HG03439 (cell line): ENCODE data around the gene HECW1.
"Not testable (repeated sequence)": the region's sequence is repeated elsewhere in the genome, so short reads cannot be mapped to it uniquely, and the experiment has no call there.

Experiments used
- ATAC-seq: cut with Tn5 transposase; IDR thresholded peaks from one replicate; pipeline ENCODE4 v1.9.1; 2021; ENCODE audit warnings: mild to moderate bottlenecking, moderate library complexity; ENCODE audit not compliant: unreplicated experiment

HECW1 gene

DNA sequence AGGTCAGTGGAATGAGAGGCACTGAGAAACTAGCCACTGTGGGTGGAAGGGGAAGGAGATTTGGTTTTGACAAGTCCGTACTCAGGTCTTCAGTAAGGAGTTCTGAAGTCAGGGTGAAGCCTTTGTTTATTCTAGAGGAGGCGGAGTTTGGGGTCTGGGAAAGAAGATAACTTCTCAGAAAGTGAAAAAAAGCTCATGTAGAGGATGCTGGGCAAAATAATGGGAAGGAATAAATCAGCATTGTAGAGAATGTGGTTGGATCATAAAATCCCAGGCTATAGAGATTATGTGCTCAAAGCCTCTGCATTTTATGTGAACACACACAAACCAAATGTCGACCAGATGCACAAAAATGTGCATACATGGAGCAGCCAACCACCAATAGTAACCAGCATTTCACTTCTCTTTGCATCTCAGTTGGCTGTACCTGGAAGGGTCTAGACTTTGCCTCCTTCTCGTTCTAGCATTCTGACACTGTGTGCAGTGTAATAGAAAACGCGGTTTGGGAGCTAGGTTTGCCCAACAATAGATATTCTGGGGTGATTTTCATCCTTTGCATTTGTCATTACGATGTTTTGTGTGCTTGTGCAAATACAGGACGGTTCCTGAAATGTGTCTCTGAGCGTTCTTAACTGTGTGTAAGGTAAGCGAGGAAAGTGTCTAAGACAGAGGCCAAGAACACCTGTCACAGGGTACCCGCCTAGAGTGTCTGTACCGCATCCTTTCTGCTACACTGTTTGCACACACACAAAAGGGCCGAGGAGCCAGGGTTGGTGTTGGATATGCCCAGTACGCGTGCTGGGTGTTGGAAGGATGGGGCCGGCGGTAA lies 603 bp upstream of the HECW1 start:
- no peak for ATAC-seq

DNA sequence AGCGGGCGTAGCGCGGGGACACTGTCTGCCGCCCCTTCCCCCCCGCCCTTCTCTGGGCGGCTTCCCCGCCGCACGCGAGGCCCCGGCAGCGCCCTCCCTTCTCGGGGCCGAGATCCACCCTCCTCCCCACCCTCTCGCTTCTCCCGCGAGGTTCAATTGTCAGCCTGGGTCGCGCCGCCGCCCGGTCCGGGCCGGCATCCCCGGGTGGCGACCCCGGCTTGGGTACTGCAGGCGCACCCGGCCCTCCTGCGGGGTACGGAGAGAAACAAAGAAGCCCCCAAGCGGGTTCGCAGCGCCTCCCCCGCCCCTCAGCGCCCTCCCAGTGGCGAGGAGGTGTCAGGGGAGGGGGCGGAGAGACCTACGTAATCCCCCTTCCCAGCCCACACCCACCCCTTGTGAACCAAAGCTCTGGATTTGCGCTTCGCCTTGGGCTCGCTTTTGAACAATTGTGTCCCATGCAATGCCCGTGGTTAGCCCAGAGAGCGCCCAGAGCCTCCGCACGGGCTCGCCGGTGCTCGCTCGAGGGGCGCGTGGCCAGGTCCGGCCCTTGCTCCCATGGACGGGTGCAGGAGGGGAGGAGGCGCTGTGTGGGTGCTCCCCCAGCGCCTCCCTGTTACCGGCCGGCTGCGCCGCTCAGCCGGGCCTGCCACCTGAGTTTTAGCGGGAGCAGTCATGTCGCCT lies 634 bp downstream of the HECW1 start:
- no peak for ATAC-seq

DNA sequence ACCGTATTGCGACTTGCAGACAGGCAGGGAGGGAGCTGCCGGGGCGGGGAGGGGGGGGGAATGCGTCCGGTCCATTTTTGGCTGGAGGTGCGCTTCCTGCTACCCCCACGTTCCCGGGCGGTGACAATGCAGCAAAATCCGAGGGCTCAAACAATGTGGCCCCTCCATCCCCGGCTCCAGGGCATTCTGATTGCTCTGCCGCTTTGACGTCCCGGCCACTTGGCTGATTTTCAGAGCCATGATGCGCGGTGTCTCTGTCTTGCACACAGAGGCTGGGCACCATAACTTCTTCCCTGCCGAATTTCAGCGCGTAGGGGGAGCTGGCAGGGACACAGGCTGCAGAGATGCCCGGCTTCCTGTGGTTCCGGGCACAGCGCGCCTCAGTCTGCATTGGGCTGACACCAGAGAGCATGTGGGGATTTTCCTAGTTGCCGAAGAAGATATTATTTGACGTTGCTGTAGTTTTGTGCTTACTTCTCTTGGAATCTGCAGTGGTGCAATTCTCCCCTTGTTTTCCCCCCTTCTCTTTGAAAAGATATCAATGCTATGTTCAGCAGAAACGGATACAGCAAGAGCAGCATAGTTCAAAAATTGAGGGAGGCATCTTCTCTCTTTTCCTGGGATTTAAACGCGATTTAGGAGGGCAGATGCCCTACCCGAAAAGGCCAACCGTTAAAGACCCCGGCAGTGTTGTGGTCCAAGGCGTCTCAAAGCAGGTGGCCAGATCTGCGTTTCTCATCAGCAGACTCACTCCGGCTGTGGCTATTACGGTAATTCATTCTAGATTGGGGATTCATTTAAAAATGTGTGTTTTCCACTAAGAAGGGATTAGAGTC lies 1.4 kb downstream of the HECW1 start:
- ATAC-seq, result no peak

- no peak for ATAC-seq
These were observed 2.0 kb downstream of the HECW1 start for GRCh38 chr7:43114458-43114780.

DNA sequence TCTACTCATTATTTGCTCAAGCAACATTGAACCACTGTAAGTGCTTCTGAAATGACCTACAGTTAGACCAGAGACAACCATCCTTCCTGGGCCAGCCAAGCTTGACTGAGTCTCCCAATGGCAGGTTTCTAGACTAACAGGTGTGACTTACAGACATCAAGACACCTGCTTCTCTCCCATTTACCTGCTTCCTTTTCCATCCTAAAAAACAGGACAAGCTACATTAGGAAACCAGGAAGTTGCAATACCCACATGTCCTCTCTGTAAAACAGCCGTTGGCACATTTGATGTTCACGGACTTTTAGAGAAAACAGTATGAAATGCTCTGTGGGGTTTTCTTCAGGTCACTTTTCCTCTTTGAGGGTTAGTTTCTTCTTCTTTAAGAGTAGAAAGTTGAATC lies 4.0 kb downstream of the HECW1 start:
- no peak for ATAC-seq

GRCh38 chr7:43117095-43117494 lies 4.6 kb downstream of the HECW1 start:
- ATAC-seq, result no peak

DNA sequence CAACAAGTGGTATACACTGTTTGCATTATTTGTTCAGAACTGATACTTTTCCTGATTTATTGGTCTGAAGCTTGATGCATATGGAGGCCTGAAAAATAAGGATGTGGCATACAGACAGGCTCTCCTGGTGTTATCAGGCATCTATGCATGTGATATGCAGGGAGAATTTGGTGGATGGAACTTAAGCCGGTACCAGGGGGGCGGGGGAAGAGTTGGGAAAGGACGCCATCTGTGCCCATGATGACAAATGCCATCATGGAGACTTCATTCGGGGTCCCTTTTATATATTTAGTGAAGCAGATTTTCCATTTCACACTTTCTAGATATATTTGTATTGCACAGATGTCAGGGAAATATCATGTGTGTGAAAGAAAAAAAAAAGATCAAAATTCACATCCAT lies 5.4 kb downstream of the HECW1 start:
- no peak for ATAC-seq

- ATAC-seq, result no peak
These were observed 5.9 kb downstream of the HECW1 start for GRCh38 chr7:43118313-43118712.

- ATAC-seq, result no peak
These were observed 7.1 kb downstream of the HECW1 start for GRCh38 chr7:43119371-43120075.

GRCh38 chr7:43121973-43122372 lies 9.5 kb downstream of the HECW1 start:
- no peak for ATAC-seq

DNA sequence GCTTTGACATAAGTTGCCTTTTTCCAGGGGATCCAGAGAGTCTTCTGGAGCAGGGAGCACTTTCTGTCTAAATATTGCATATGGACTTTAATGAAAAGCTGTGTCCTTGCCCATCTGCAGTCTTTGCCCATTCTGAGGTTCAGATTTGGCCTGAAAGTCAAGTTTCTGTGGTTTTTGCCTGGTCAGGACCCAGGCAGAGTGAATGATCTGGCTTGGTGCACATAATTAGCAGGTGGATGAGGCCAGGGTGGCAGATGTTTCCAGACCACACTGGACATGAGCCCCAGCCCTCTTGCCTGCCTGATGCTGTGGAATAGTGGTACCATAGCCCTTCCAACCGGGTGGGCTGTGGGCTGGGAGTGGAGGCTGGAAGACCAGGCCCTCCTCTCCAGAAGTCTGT lies 11.0 kb downstream of the HECW1 start:
- ATAC-seq, result no peak

GRCh38 chr7:43124388-43124787 lies 11.9 kb downstream of the HECW1 start:
- no peak for ATAC-seq

DNA sequence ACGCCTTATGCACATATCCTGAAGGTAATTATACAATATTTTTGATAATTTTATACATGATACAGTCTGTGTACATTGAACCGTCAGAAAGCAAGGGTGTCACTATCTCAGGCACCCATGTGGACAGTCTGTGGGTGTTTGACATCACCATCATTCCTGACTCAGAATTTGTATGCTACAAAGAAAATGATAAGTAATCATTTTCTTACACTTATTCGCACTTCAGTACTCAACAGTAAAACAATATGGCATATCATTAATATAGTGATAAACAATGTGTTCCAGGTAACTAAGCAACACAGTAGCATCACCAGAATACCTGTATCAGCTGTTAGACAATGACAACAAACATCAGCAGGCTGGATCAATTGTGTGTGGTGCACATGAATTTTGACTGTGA lies 17.9 kb downstream of the HECW1 start:
- no peak for ATAC-seq

DNA sequence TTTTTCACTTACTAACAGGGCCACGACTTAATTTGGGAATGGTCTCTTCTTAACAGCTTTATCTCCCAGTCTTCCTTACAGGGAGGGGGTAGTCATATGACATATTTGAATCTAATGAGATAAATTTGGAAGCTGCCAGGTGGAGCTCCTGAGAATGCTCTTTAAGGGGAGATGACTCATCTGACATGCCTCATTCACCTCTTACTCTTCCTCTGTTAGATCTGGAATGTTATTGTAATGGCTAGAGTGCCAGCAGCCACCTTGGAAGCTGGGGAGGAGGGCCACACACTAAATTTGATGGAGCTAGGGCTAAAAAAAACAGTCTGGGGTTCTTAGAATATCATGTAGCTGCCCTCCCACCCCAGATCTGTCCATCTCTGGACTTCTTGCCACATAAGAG lies 22.7 kb downstream of the HECW1 start:
- ATAC-seq, result no peak

GRCh38 chr7:43136064-43136463 lies 23.6 kb downstream of the HECW1 start:
- ATAC-seq, result no peak

GRCh38 chr7:43137121-43137744 lies 24.8 kb downstream of the HECW1 start:
- not testable (repeated sequence) for ATAC-seq

GRCh38 chr7:43137811-43138210 lies 25.4 kb downstream of the HECW1 start:
- ATAC-seq, result no peak

- ATAC-seq, result no peak
These were observed 26.3 kb downstream of the HECW1 start for GRCh38 chr7:43138710-43139109.

DNA sequence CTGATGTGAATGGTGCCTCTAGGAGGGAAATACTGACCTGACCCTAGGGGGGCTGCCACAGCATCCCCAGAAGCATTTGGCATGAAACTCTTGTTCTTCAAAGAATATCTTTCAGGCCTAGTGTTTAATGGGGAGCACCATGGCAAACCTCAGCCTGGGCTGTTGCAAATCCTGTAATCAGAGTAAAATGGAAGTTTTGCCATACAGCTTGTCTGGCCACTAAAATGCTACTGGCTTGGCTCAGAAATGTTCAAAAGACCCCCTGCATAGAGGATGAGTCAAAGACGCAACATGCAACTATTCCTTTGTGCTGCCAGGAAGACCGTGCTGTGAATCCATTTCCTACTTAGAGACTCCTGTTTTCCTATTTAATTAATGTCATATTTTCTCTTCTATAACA lies 26.7 kb downstream of the HECW1 start:
- ATAC-seq, result no peak

- ATAC-seq, result no peak
These were observed 27.7 kb downstream of the HECW1 start for GRCh38 chr7:43140186-43140585.

DNA sequence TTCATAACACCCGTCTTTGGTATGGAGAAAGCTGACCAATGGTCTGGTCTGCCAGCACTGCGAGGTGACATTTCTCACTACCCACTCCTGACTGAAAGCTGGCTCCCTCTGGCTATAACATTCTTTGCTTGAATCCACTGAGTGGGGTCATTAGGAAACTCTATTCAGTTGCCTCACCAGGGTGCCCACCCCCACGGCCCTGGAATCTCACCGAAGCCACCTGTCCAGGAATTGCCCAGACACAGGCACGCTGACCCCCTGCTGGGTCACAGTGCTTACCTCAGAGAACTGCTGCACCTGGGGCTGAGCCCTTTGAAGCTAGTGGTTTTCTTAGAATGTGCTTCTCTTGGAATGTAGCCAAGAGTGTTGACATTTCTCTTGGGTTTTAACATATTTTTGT lies 28.6 kb downstream of the HECW1 start:
- no peak for ATAC-seq
